ENCODE results near the gene FBXO28.
"Not testable (repeated sequence)": the region's sequence is repeated elsewhere in the genome, so short reads cannot be mapped to it uniquely, and the experiment has no call there.

Gene FBXO28, protein sequence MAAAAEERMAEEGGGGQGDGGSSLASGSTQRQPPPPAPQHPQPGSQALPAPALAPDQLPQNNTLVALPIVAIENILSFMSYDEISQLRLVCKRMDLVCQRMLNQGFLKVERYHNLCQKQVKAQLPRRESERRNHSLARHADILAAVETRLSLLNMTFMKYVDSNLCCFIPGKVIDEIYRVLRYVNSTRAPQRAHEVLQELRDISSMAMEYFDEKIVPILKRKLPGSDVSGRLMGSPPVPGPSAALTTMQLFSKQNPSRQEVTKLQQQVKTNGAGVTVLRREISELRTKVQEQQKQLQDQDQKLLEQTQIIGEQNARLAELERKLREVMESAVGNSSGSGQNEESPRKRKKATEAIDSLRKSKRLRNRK

DNA sequence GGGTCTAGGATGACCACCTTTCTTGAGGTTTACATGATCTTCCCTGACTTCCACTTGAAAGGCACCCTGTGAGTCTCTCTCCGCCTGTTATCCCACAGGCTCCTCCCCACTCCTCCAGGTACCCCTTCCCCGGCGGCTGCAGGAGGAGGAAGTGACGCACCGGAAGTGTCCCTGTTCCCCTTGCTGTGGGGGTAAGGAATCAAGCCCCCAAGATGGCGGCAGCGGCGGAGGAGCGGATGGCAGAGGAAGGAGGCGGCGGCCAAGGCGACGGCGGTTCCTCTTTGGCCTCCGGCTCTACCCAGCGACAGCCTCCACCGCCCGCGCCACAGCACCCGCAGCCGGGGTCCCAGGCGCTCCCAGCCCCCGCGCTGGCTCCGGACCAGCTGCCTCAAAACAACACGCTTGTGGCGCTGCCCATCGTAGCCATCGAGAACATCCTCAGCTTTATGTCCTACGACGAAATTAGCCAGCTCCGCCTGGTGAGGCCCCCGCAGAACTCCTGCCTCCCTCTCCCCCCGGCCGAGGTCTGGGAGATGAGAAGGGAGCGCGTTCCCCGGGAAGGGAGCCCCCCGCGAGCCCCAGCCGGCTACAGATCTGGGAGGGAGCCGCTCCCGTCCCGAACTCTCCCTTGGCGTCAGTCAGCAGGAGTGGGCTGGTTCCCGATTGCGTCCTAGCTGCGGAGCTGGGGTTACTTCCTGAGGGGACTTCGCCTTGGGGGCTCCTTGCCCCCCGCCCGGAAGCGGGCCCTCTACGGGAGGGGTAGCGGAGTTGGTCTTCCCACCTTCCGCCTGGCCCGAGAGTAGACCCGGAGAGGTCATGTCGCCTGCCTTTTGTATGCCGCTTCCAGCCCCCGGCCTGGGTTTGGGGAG, at the start of gene FBXO28:
TSS of gene FBXO28 (plus strand) at position 194 of the 869 bp plus-strand sequence. CDS start at position 213, 19 bp downstream.
- peak; percentile 93 for DNase-seq

DNA sequence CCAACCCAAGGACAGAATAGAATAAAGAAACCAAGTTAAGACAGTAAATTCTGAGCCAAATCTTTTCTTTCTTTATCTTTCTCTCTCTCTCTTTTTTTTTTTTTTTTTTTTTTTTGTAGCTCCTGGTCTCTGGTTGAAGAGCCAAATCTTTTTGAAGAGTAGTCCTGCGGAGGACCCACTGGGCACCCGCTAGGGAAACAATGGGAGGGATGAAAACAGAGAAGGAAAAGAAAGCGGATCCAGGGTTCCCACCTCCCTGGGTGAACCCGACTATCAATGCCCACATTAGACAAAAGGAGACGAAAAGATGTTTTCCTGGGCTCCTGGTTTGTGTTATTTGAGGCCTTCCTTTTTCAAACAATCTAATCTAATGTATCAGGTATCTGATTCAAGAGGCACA, 49.8 kb upstream of the FBXO28 start:
- no peak for DNase-seq

DNA sequence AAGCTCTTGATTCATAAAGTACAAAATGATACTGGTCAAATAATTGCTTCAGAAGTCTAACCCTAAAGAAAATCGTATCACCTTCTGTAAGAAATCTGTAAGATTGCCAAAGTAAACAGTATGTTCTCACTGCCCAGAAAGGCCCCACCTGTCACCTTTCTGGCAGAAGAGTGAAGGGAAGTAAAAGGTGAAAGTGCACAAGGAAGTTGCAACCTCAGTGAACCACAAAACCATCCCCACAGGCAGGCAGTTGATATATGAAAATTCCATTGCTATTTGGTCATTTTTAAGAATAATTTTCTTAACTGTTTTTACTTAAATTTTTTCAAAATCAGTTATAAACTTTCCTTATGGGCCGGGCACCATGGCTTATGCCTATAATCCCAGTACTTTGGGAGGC, 48.5 kb upstream of the FBXO28 start:
- no peak for DNase-seq

DNA sequence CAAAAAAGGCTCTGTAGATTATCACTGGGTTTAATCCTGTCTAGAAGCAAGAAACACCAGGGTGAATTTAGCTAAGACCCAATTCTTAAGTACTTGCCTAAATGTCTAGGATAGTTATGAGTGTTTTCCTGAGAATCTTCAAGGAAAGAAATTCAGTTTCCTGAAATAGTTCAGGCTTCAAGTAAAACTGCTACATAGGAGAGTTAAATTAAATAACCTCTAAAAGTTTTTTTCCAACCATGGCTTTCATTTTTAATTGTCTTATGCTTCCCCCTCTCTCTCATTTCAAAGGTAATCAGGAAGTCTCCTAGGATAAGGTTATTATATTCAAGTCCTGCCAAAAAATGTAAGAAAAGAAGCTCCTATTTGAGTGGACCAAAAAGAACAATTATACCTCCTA, 46.7 kb upstream of the FBXO28 start:
- DNase-seq = no peak

DNA sequence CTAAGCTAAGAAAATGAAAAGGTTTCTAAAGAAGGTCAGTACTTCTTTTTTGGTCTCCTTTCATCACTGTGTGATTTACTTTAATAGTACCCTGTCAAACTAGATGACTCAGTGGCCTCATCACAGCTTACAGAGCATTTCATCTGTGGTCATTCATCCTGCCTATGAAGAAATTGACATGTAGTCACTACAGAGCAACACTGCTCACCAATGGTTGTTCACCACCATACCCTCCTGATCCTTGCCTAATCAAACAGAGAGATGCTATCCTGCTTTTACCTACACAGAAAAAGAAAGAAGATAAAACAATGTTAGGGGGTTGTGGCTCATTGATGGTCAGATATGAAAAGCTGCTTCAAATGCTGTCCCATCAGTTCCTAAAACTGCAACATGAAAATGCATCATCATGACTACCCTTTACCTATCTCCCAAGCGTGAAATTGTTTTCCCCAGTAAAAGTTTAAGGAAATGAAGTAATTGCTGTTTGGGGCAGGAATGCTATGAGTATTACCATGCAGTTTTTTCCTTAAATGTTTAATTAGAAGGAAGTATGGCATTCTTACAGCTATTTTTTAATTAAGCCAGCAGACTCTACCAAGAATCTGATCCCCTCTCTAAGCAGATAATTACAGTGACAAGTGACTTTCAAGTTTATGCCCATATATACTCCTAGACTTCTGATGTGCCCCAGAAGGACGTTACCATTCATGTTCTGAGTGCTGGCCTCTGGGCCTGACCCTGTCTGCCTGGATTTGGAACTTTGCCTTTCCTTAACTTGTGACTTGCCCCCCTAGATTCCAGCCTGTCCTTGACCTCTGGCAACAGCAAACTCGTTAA, 46.1 kb upstream of the FBXO28 start:
- no peak for DNase-seq

DNA sequence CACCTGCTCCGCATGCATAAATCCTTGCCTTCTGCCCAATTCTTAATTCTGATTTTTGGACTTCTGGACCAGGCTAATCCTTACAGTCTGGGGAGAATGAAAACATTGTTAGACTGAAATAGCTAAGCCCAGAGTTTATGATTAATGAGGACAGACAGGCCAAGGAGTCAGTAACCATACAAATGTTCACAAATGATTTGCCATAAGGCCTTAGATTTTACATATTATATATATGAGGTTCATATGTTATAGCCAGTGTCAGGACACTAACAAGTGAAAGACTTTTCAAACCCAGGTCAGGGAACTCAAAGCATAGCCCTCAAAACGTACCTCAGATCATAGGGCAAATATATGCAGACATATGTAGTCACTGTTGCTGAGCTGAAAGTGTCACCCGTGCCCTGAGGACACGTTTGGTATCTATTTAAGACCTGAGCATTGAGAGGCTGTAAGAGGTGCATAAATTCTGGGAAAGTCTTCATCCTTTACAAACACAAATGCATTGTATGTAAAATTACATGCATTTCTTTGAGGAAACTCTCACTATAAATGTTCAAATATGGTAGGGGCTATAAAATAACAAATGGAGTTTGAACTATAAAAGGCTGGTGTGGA, 45.3 kb upstream of the FBXO28 start:
- no peak for DNase-seq

DNA sequence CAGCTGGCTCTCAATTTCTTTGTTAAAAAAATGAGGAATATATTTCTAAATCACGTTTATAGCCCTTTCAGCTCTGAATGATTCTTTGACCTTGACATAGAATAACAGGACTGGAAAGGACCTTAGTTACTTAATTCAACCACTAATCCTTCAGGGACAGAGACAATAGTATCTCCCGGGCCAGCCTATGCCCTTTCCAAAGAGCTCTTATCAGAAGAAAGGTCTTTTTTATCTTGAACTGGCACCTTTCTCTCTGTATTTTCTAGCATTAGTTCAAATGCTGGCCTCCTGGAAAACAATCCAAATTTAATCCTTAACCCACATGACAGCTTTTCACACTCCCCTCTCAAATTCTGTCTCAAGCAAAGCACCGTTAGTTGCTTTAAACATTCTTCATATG, 44.8 kb upstream of the FBXO28 start:
- DNase-seq = no peak

DNA sequence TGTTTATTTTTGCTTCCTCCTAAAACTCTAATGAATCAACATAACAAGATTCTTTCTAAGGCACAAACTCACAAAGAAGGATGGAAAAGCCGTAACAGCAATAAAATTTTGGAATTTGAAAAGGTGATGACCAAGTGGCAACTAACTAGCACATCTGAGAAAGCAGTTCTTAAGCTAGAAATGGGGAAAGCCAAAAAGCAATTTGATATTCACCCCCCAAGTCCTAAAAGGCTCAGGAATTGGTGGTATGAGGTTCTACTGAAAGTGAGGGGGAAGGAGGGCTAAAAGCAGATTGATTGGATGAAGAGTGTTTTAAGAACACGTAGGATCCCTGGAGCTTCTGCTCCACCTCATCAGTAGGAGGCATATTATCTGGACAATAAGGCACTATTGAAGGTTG, 43.4 kb upstream of the FBXO28 start:
- DNase-seq = no peak

DNA sequence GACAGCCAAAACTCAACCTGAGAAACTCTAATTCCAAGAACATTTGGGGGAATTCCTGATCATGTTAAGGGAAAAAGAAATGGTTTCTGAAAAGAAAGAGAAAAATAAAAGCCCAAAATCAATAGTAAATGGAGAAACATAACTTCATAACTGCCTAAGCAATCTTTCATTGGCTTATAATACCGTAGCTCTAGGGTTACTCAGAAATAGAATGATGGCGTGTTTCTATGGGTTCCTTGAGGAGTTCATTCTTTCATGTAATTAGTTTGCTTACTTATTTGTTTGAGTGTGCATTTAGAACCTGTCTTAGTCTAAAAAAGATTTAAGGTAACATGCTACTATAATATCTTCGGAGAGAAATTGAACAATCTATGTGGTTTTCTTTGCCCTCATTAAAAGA, 37.5 kb upstream of the FBXO28 start:
- no peak for DNase-seq

DNA sequence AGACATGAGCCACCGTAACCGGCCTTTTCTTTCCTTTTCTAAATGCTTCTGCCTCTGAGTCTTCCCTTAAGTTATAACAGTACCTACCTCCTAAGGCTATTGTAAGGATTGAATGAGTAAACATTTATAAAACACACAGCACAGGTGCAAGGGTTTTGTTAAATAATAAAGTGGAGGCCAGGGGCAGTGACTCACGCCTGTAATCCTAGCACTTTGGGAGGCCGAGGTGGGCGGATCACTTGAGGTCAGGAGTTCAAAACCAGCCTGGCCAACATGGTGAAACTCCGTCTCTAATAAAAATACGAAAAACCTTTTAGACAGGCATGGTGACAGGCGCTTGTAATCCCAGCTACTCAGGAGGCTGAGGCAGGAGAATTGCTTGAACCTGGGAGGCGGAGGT, 34.3 kb upstream of the FBXO28 start:
- not testable (repeated sequence) for DNase-seq

DNA sequence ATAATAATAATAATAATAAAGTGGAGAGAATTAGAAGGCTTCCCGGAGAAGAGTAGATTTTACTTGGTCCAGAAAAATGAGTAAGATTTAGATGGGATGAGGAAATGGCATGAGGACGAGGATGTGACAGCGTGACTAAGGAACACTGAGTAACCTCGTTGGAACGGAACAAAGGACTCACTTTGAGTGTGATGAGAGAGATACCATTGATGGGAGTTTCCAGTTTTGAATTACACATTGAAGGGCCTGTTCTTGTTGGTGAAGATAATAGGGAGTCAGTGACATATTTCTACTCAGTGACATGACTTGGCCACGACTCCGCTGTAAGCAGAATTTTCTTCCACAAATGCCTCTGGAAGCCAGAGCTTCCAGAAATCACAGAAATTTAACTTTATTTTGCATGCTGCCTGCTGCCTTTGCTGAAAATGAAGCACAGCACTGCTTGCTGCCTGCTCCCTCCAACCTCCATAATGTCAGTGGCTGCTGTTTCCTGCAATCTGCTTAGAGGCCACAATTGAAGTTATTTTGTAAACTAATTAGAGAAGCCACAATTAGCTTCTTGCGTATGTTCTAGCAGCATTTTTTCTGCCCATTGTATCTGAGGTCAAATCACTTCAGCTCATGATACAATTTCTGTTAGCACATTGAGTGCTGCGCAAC, 33.7 kb upstream of the FBXO28 start:
- no peak for DNase-seq

DNA sequence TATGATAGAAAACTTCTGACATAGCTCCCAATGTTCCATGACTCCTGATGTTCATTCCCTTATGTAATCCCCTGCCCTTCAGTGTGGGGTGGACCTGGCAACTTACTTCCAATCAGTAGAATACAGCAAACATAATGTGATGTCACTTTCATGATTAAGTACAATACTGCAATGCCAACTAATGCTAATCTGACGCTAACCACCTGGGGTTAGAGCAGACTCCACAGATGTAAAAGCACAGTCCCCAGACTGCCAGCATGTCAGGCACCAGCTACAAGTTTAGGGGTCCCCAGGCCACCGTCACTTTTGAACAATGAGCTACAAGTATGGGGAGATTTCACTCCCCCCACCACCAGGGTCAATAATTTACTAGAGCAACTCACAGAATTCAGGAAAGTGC, 32.3 kb upstream of the FBXO28 start:
- DNase-seq = no peak

DNA sequence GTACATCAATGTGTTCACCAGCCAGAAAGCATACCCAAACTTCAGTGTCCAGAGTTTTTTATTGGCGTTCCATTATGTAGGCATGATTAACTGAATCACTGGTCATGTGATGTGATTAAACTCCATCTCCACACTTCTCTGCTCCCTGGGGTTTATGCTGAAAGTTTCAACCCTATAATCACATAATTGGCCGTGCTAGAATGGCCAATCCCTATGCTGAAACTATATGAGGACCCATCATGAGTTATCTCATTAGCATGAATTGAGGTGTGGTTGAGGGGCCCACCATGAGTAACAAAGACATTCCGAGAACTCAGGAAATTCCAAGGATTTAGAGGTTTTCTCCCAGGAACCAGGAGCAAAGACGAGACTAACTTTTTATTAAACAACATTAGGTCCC, 31.8 kb upstream of the FBXO28 start:
- no peak for DNase-seq

DNA sequence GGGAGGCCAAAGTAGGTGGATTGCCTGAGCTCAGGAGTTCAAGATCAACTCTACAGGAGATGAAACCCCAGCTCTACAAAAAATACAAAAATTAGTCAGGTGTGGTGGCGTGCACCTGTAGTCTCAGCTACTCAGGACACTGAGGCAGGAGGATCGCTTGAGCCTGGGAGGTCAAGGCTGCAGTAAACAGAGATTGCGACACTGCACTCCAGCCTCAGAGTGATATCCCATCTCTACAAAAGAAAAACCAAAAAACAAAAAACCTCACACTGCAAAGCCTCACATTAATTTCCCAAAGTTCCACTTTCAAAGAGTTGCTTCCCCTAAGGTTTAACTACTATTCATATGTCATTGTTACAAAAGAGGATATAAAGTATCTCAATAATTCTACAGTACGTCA, 29.0 kb upstream of the FBXO28 start:
- no peak for DNase-seq

DNA sequence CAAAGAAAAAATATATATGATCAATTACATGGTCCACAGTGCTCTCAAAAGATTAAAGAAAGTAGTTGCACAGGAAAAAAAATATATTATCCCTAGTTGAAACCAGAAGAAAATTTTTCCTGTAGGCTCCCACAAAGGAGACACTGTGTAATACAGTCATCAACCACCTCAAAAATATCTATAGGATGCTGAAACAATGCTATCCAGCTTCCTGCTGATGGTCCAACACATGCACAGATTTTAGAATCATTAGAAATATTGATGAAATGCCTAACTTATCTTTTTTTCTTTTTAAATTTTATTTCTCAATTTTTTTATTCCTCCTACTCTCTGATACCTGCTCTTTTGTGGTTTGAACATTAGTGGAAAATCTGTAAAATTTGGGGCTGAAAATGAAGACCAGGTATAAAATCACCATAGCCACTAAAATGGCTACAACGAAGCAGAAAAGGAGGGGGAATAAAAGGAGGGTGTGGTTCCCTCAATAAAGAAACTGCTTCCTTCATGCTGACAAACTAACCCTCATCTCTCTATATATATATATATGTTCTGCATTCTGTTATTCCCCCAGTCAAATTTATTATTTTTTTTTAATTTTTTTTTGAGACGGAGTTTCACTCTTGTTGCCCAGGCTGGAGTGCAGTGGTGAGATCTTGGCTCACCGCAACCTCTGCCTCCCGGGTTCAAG, 28.3 kb upstream of the FBXO28 start:
- DNase-seq = no peak

DNA sequence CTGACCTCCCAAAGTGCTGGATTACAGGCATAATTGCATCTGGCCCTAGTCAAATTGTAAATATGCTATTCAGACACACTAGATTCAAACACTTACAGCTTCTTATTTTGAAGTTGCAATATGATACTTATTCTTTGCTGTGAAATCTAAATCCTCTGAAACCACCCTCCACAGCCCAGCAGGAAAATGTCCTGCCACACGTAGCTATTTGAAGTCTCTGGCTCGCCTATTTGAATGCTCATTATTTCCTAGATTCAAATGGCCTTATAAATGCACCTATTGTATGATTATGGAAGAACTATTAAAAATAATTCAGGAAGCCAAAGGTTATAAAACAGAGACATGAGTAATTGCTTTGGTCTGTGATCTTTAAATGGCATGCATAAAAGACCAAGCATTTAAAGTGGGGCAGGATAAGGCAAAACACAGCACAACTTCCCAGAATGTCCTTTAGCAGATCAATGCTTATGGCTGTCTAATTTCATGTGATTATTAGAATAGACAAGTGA, 26.6 kb upstream of the FBXO28 start:
- DNase-seq = no peak

DNA sequence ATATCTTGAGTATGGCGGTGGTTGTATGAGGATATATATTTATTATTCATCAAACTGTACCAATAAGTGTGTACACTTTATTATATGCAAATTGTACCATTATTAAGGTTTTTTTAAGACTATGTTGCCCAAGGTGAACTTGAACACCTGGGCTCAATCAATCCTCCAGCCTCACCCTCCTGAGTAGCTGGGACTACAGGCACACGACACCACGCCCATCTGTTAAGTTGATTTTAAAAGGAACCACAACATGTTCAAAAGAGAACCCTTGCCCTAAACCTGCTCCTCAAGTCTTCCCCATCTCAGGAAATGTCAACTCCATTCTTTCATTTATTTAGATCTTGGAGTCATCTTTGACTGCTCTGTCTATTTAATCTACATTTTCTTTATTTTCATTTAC, 24.3 kb upstream of the FBXO28 start:
- no peak for DNase-seq

DNA sequence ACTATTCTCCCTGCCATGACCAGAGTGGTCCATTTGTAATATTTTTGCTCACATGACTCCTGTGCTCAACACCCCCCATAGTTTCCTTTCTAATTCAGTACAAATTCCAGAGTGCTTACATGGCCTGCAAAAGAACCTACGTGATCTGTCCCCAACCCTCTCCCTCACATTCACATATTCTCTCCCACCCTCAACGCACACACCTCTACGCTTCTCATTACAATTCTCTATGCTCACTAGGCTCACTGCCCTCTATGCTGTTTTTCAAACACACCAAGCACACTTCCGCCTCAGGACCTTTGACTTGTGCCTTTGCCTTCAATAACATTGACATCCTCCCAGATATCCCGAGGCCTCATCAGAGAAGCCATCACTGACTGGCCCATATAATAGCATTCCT, 23.8 kb upstream of the FBXO28 start:
- DNase-seq = no peak

DNA sequence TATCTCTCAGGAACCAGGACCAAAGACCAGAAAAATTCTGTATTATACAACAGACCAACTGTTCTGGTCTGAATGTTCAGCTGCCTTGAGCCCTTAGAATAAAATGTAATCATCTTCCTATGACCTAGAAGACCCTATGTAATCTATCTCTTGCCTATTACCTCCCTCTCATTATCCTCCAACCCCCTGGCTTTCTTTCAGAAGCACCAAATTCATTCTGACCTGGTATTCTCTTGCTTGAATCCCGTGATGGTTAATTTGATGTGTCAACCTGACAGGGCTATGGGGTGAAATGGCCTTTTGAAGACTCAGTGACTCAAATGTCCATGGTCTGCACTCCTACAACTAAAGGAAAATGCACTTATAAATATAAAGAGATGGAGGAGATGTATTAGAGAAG, 21.8 kb upstream of the FBXO28 start:
- no peak for DNase-seq

DNA sequence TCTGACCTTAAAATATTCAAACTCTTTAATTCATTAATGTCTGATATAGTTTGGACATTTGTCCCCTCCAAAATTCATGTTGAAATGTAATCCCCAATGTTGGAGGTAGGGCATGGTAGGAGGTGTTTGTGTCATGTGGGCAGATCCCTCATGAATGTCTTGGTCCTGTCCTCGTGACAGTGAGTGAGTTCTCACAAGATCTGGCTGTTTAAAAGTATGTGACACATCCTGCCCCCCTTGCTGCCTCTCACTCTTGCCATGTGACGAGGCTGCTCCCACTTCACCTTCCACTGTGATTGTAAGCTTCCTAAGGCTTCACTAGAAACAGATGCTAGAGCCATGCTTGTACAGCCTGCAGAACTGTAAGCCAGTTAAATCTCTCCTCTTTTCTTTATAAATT, 21.3 kb upstream of the FBXO28 start:
- no peak for DNase-seq

DNA sequence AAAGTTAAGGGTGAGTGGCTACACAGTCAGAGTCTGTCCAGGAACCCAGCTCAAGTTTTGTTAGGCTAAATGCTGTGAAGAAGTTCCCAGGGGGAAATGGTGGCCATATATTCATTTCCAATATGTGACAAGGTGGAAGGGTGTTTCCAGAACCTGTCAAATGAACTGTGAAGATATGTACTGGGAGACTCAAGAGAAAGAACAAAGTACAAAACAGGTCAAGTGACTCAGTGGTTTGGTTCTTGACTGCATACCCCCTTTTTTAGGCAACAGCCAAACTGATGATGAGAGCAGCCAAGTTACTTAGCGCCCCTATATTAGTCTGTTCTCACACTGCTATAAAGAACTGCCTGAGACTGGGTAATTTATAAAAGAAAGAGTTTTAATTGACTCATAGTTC, 18.6 kb upstream of the FBXO28 start:
- no peak for DNase-seq

DNA sequence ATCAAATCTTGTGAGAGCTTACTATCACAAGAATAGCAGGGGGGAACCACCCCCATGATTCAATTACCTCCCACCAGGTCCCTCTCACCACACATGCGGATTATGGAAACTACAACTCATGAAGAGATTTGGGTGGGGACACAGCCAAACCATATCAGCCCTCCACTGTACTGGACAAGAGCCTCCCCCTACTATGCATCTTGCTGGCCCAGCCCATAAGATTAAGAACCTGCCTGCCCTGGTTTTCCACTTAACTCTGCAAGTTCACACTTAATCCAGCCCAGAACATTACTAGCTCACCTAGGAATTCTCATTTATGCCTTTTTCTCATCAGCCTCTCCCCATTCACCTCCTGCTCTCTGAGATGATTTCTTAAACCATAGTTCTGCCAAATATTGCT, 18.0 kb upstream of the FBXO28 start:
- no peak for DNase-seq
